ENCODE data around the gene SYT12. TPM values are rescaled to one million over a fixed set of nuclear protein-coding genes. Genes with fewer than 3 reads are reported as not detected.
A peak's percentile ranks its signal among the peaks of the same experiment; 100 is the strongest.

SYT12 gene
- total and polyA plus RNA-seq, 2 of the 4 experiments (the other 2 are of a cell fraction) = 0.54 to 0.74 TPM

- no peak overlapping the region for H4K5ac ChIP-seq (ENCODE audit: low read depth, low read length)
- H2BK120ac ChIP-seq (ENCODE audit: low read depth, low read length) = no peak overlapping the region
- H3K4me2 ChIP-seq (ENCODE audit: low read depth, low read length) = no peak overlapping the region
- TF ChIP-seq NFE2L2 (IDR thresholded peaks at IDR 0.05; ENCODE audit: low read depth, low read length) (no peak), MAFK (IDR thresholded peaks at IDR 0.05; ENCODE audit: low read depth, low read length) (no peak), RFX5 (IDR thresholded peaks at IDR 0.05; ENCODE audit: low read depth, low read length) (no peak), CTCF (conservative IDR thresholded peaks at IDR 0.05; ENCODE audit: low read depth, low read length) (no peak), SMC3 (IDR thresholded peaks at IDR 0.05; ENCODE audit: low read depth, low read length) (no peak), BHLHE40 (IDR thresholded peaks at IDR 0.05; ENCODE audit: low read depth, low read length) (no peak), POLR2A (IDR thresholded peaks at IDR 0.05; ENCODE audit: low read depth, low read length) (no peak), CEBPB (IDR thresholded peaks at IDR 0.05; ENCODE audit: low read depth, low read length) (no peak), FOS (IDR thresholded peaks at IDR 0.05; ENCODE audit: low read depth, low read length) (no peak)
- TF ChIP-seq, protein P1, sequence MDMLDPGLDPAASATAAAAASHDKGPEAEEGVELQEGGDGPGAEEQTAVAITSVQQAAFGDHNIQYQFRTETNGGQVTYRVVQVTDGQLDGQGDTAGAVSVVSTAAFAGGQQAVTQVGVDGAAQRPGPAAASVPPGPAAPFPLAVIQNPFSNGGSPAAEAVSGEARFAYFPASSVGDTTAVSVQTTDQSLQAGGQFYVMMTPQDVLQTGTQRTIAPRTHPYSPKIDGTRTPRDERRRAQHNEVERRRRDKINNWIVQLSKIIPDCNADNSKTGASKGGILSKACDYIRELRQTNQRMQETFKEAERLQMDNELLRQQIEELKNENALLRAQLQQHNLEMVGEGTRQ (IDR thresholded peaks at IDR 0.05; ENCODE audit: low read depth, low read length) = no peak
- peak overlapping the region; percentile 66 for H2AK9ac ChIP-seq (replicated peaks; ENCODE audit: low read depth, low read length, poor library complexity)
- H2AFZ ChIP-seq (replicated peaks; ENCODE audit: low read length, poor library complexity) = no peak overlapping the region
- H3K4me1 ChIP-seq (ENCODE audit: control insufficient read depth, insufficient read depth, low read length) = no peaks in the 10 kb centered on the region
- H3K18ac ChIP-seq (ENCODE audit: low read depth, low read length) = no peak overlapping the region
- H3K9ac ChIP-seq (ENCODE audit: low read depth, low read length) = no peak overlapping the region
- no peak overlapping the region for H3K56ac ChIP-seq (ENCODE audit: extremely low read depth, insufficient read depth, low read length)
- H2BK5ac ChIP-seq (ENCODE audit: low read depth, low read length, poor library complexity, severe bottlenecking) = no peak overlapping the region
- ATAC-seq (ENCODE audit: low read depth) (no peak), DNase-seq (no peak)
- ChIA-PET POLR2A (ENCODE audit: unreplicated experiment) (interaction anchor here (0.5 kb wide), 1 partner anchor 146 kb away, joined by 3 read pairs; no protein-coding TSS in a partner anchor), CTCF (no interaction called here)
- H4K20me1 ChIP-seq (ENCODE audit: insufficient read depth, low read length) = no peaks in the 10 kb centered on the region
- no peaks in the 10 kb centered on the region for H3K9me3 ChIP-seq (ENCODE audit: control insufficient read depth, insufficient read depth, low read length)
- H3K27me3 ChIP-seq (ENCODE audit: control insufficient read depth, insufficient read depth, low read length) = no peaks in the 10 kb centered on the region; the same call in 1 of the 2 replicates
- in situ Hi-C loops (cut with MboI; ENCODE audit: low sequenced_read_pairs) = no loop called here
- H2BK20ac ChIP-seq (ENCODE audit: low read depth, low read length) = no peak overlapping the region
- no peaks in the 10 kb centered on the region for H3K79me1 ChIP-seq (ENCODE audit: low read depth in 1 of 2, low read length in 2 of 2)
- no peaks in the 10 kb centered on the region for H3K9me1 ChIP-seq (ENCODE audit: insufficient read depth, low read length)
- no peaks in the 10 kb centered on the region for H3K36me3 ChIP-seq (ENCODE audit: control insufficient read depth, insufficient read depth, low read length)
- dilution Hi-C loops (cut with HindIII; ENCODE audit: low sequenced_read_pairs, unreplicated experiment) = no loop called here
- no peak overlapping the region for H3K4me3 ChIP-seq (ENCODE audit: insufficient read depth, low read depth, low read length)
- H4K91ac ChIP-seq (ENCODE audit: insufficient read depth, low read depth, low read length) = no peak overlapping the region
- WGBS, 2 experiments (ENCODE audit: extremely low coverage in 2 of 2, insufficient read length in 1 of 2) = 48% methylated on average over 2 of the region's 7 CpGs; no CpG with 5 or more reads in 1 of the 2 experiments
- H4K8ac ChIP-seq (ENCODE audit: low read depth in 2 of 2, low read length in 2 of 2) = no peak overlapping the region
- H3K14ac ChIP-seq (replicated peaks; ENCODE audit: low read depth, low read length) = no peak overlapping the region
- H2BK15ac ChIP-seq (ENCODE audit: low read depth, low read length) = no peak overlapping the region
- no peak overlapping the region for H3K23ac ChIP-seq (ENCODE audit: low read depth, low read length)
- BruUV-seq (replicated peaks) = no TSS peak
- H3K27ac ChIP-seq (ENCODE audit: insufficient read depth, low read length) = no peak overlapping the region
- intact Hi-C loops (cut with micrococcal nuclease) = no loop called here
- no peak overlapping the region for H2AK5ac ChIP-seq (ENCODE audit: low read depth, low read length)
- no peak overlapping the region for H3K4ac ChIP-seq (ENCODE audit: low read depth, low read length)
Observed at GRCh38 chr11:67010296-67010905, 12.5 kb upstream of the SYT12 start.
